Osteocyte (in vitro differentiated cells): ENCODE results near the gene DENND4B. TPM values are rescaled to one million over a fixed set of nuclear protein-coding genes. Genes with fewer than 3 reads are reported as not detected.

Source experiments
- DNase-seq: peaks from one replicate; pipeline ENCODE4 v3.0.0; 2021; ENCODE audit warnings: mixed read lengths; ENCODE audit not compliant: unreplicated experiment; ENCODE audit errors: extremely low spot score
- H3K27ac Mint-ChIP-seq: one replicate; pipeline ENCODE4 v1.8.0; 2021; ENCODE audit warnings: mild to moderate bottlenecking, mixed read lengths; ENCODE audit not compliant: unreplicated experiment
- H3K27me3 Mint-ChIP-seq: one replicate; pipeline ENCODE4 v1.8.0; 2021; ENCODE audit warnings: mixed read lengths; ENCODE audit not compliant: unreplicated experiment
- H3K36me3 Mint-ChIP-seq: one replicate; pipeline ENCODE4 v1.8.0; 2021; ENCODE audit warnings: mixed read lengths; ENCODE audit not compliant: unreplicated experiment
- H3K4me1 Mint-ChIP-seq: one replicate; pipeline ENCODE4 v1.8.0; 2021; ENCODE audit warnings: mixed read lengths; ENCODE audit not compliant: unreplicated experiment
- H3K4me3 Mint-ChIP-seq: one replicate; pipeline ENCODE4 v1.8.0; 2021; ENCODE audit warnings: mild to moderate bottlenecking, moderate library complexity, mixed read lengths; ENCODE audit not compliant: unreplicated experiment
- H3K9me3 Mint-ChIP-seq: one replicate; pipeline ENCODE4 v1.8.0; 2021; ENCODE audit warnings: mixed read lengths; ENCODE audit not compliant: unreplicated experiment
- total RNA-seq: library from RNA; stranded (reverse); gene quantifications from 2 replicates; pipeline ENCODE4 v1.2.1, GENCODE V29; 2021
- TF ChIP-seq, protein P1 (sequence below): fragments of 200-600 bp; sonication (generic); IDR thresholded peaks from 2 replicates; pipeline ENCODE4 v1.5.0; 2021; ENCODE audit warnings: antibody characterized with exemption, mild to moderate bottlenecking, moderate library complexity

DENND4B gene
- total RNA-seq, 1 donor from 2014 or later, result 53.1 TPM

DNA sequence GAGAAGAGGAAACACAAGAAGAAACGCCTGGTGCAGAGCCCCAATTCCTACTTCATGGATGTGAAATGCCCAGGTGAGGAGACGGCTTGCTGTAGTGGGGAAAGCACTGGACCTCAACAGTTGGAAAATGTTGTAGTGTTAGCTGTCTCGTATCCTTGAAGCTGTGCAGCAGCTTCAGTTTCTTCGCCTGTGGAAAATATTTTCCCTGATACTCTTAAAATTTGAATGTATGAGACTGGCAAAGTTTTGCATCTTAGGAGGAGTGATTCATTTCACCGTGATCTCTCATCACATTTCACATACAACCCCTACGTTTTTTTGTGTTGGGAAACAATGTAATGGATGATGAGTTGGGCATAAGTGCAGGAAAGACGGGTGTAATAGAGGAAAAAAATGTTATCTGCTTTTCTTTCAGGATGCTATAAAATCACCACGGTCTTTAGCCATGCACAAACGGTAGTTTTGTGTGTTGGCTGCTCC lies 44.7 kb upstream of the DENND4B start:
- TF ChIP-seq, protein P1, sequence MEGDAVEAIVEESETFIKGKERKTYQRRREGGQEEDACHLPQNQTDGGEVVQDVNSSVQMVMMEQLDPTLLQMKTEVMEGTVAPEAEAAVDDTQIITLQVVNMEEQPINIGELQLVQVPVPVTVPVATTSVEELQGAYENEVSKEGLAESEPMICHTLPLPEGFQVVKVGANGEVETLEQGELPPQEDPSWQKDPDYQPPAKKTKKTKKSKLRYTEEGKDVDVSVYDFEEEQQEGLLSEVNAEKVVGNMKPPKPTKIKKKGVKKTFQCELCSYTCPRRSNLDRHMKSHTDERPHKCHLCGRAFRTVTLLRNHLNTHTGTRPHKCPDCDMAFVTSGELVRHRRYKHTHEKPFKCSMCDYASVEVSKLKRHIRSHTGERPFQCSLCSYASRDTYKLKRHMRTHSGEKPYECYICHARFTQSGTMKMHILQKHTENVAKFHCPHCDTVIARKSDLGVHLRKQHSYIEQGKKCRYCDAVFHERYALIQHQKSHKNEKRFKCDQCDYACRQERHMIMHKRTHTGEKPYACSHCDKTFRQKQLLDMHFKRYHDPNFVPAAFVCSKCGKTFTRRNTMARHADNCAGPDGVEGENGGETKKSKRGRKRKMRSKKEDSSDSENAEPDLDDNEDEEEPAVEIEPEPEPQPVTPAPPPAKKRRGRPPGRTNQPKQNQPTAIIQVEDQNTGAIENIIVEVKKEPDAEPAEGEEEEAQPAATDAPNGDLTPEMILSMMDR, result no peak
- peaks cover 3% of the 10 kb centered on the region for H3K9me3 Mint-ChIP-seq
- peak overlapping the region; percentile 98 for H3K27ac Mint-ChIP-seq
- H3K4me1 Mint-ChIP-seq, result peaks cover 29% of the 10 kb centered on the region
- peaks cover 30% of the 10 kb centered on the region for H3K36me3 Mint-ChIP-seq
- H3K4me3 Mint-ChIP-seq, result peak overlapping the region; percentile 93
- no peaks in the 10 kb centered on the region for H3K27me3 Mint-ChIP-seq
- no peak for DNase-seq

DNA sequence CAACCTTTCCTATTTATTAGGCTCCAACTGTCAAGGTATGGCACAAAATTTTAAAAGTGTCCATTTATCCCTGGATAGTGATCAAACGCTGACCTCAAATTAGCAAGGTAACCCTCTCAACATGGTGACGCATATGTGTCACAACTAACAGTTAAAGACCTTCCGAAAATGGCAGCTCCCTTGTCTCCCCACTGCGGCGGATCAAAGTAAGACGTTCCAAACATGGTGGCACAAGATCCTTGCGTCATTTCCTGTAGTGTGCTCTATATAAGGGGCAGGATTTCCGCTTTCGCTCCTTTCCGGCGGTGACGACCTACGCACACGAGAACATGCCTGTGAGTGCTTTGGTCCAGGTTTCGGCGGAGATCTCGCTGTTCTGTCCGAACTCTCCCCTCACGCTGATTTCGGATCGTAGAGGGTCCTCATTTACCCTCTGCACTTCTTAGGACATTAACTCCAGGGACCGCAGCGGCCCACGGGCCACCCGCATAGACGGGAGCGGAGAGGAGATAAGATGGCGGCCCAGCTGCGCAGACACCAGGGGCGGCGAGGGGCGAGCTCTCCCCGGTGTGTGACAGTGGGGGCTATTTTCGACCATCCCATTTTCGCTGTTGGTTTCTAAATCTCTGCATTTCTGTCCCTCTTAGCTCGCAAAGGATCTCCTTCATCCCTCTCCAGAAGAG lies 44.1 kb upstream of the DENND4B start, which contains the start of gene RPS27:
Gene RPS27, plus strand, starts transcription at position 295 of the 683 bp plus-strand sequence. Its CDS starts 35 bp downstream, at position 330.
- H3K4me1 Mint-ChIP-seq, result peaks cover 29% of the 10 kb centered on the region
- H3K36me3 Mint-ChIP-seq, result peaks cover 28% of the 10 kb centered on the region
- DNase-seq, result peak; percentile 94
- H3K27me3 Mint-ChIP-seq, result no peaks in the 10 kb centered on the region
- peak within 1 kb of the TSS; percentile 93 for H3K4me3 Mint-ChIP-seq
- TF ChIP-seq, protein P1, result no peak
- H3K9me3 Mint-ChIP-seq, result peaks cover under 1% of the 10 kb centered on the region
- H3K27ac Mint-ChIP-seq, result peak within 1 kb of the TSS; percentile 98

DNA sequence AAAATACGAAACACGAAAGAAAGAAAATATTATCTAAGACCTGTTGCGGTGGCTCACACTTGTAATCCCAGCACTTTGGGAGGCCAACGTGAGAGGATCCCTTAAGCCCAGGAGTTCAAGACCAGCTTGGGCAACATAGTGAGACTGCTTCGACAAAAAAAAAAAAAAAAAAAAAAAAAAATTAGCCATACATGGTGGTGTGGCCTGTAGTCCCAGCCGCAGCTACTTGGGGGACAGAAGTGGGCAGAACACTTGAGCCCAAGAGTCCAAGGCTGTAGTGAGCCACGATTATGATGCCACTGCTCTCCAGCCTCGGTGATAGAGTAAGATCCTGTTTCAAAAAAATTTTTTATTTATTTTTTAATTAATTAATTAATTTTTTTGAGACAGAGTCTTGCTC lies 41.1 kb upstream of the DENND4B start:
- peaks cover 20% of the 10 kb centered on the region for H3K36me3 Mint-ChIP-seq
- no peak for DNase-seq
- H3K4me1 Mint-ChIP-seq, result peaks cover 44% of the 10 kb centered on the region
- peak overlapping the region; percentile 98 for H3K27ac Mint-ChIP-seq
- no peaks in the 10 kb centered on the region for H3K9me3 Mint-ChIP-seq
- H3K4me3 Mint-ChIP-seq, result no peak overlapping the region
- TF ChIP-seq, protein P1, result no peak
- H3K27me3 Mint-ChIP-seq, result no peaks in the 10 kb centered on the region

DNA sequence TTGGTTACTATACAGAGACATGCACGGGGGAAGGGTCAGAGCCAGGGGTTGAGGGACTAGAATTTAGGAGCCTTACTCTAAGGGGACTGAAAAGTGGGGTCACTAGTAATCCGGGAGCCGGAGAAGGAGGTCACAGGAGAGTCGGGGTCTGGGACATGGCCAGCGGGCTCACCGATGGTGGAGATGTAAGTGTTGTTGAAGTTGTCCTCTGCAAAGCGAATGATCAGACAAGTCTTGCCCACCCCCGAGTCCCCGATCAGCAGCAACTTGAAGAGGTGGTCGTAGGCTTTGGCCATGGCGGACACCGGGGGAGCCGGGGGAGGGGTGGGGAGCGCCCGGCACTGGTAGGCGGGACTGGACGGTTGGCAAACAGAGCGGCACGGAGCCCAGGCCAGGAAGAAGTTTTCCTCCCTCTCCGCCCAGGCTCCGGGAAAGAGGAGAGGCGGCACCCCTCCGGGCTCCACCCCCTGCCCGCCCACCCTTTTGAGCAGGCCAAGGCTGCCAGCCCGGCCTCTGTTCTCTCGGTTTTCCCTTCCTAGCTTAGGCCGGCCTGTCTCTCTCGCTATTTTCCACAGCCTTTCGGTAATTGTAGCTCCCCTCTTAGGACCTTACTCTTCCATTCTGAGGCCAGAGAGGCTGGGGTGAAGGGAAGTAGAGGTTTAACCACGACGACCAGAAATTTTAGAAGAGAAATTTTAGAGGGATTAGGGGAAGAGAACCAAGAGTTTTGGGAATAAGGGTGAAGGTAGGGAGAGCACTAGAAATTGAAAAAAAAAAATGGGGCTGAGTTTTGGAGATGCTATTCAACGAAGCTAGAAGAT lies 39.6 kb upstream of the DENND4B start, which contains the start of gene RAB13:
Gene RAB13, minus strand, starts transcription at position 399 of the 821 bp plus-strand sequence. Its CDS starts 103 bp downstream, at position 296.
- TF ChIP-seq, protein P1, result no peak
- peak within 1 kb of the TSS; percentile 99 for H3K4me3 Mint-ChIP-seq
- H3K27ac Mint-ChIP-seq, result peak within 1 kb of the TSS; percentile 98
- DNase-seq, result peak; percentile 93
- H3K36me3 Mint-ChIP-seq, result peaks cover 13% of the 10 kb centered on the region
- no peaks in the 10 kb centered on the region for H3K9me3 Mint-ChIP-seq
- peaks cover 37% of the 10 kb centered on the region for H3K4me1 Mint-ChIP-seq
- no peaks in the 10 kb centered on the region for H3K27me3 Mint-ChIP-seq
